SKM-1 treated with dmso at 0.1 percent for 144 hours (cell line): ENCODE measurements around the gene LRRC45.
"Not testable (repeated sequence)": the region's sequence is repeated elsewhere in the genome, so short reads cannot be mapped to it uniquely, and the experiment has no call there.

Experiments
- DNase-seq: peaks from one replicate; lab custom pipeline; 2025; ENCODE audit not compliant: unreplicated experiment; lab: John Stamatoyannopoulos, UW

Gene LRRC45

GRCh38 chr17:82031885-82032627 lies 9.0 kb downstream of the LRRC45 start:
- DNase-seq, result no peak

GRCh38 chr17:82033359-82034085 lies 10.4 kb downstream of the LRRC45 start:
- DNase-seq, result no peak

GRCh38 chr17:82034371-82035011 lies 11.4 kb downstream of the LRRC45 start:
- DNase-seq, result no peak

- no peak for DNase-seq
These were observed 12.4 kb downstream of the LRRC45 start for GRCh38 chr17:82035488-82035887.

- no peak for DNase-seq
These were observed 13.0 kb downstream of the LRRC45 start for GRCh38 chr17:82035956-82036633.

- DNase-seq, result no peak
These were observed 13.6 kb downstream of the LRRC45 start for GRCh38 chr17:82036634-82037091.

- peak; percentile 96 for DNase-seq
These were observed 14.2 kb downstream of the LRRC45 start, which contains the start of gene DCXR for GRCh38 chr17:82037092-82037888. TSS of gene DCXR (minus strand) at chr17:82037697. CDS start at chr17:82037682, 15 bp downstream.

GRCh38 chr17:82037889-82038195 lies 14.7 kb downstream of the LRRC45 start:
- DNase-seq, result no peak

GRCh38 chr17:82038796-82039409 lies 15.8 kb downstream of the LRRC45 start:
- DNase-seq, result not testable (repeated sequence)

GRCh38 chr17:82039695-82040299 lies 16.7 kb downstream of the LRRC45 start:
- no peak for DNase-seq

GRCh38 chr17:82041144-82041814 lies 18.2 kb downstream of the LRRC45 start:
- no peak for DNase-seq

GRCh38 chr17:82042649-82043048 lies 19.5 kb downstream of the LRRC45 start:
- DNase-seq, result no peak

- no peak for DNase-seq
These were observed 20.4 kb downstream of the LRRC45 start for GRCh38 chr17:82043507-82043906.

- no peak for DNase-seq
These were observed 22.9 kb downstream of the LRRC45 start for GRCh38 chr17:82045936-82046484.

GRCh38 chr17:82046903-82047302 lies 23.8 kb downstream of the LRRC45 start:
- no peak for DNase-seq

GRCh38 chr17:82047379-82047778 lies 24.3 kb downstream of the LRRC45 start:
- DNase-seq, result no peak

GRCh38 chr17:82047914-82048570 lies 24.9 kb downstream of the LRRC45 start:
- no peak for DNase-seq

- DNase-seq, result no peak
These were observed 25.5 kb downstream of the LRRC45 start for GRCh38 chr17:82048571-82048971.
